Erythroblast (primary cell): ENCODE results near the gene IL12RB2.

Source experiments
- GATA1 ChIP-seq: IDR thresholded peaks from 2 replicates; pipeline ENCODE4 v1.6.1; 2011; ENCODE audit warnings: low read depth, mild to moderate bottlenecking, control low read depth, low read length, moderate library complexity
- POLR2A ChIP-seq: IDR thresholded peaks from 2 replicates; pipeline ENCODE4 v1.6.1; 2011; ENCODE audit warnings: mild to moderate bottlenecking, low read length

DNA sequence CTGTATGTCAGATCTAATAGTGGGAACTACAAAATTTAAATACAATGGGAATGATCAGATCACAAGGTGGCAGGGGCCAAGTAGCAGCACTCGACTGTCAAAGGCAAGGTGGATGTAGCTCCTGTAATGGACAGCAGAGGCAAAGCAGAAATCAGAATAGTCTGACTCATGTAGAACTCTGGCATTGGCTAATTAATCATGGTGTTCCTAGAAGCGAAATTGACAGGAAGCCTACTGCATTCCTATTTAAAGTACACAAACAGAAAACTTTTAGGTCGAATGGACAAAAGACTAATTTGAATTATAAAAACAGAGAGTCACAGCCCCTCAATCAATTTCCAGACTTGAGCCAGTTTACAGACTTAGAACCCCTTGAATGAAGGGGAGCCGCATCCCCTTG lies 17.4 kb upstream of the IL12RB2 start:
- TF ChIP-seq POLR2A (no peak), GATA1 (no peak)
